HepG2 (cell line): ENCODE data around the gene NTM. TPM values are rescaled to one million over a fixed set of nuclear protein-coding genes. Genes with fewer than 3 reads are reported as not detected.

Experiments used
- ATAC-seq: fragments of 200-7000 bp; cut with Tn5 transposase; 3 replicates; pipeline ENCODE4 v1.9.1; 2020; ENCODE audit warnings: mild to moderate bottlenecking, moderate library complexity
- BruUV-seq: library from RNA; stranded (reverse); fragments of 400-500 nt; replicated peaks from 2 replicates; lab custom pipeline; 2021; lab: Mats Ljungman, UMichigan
- CTCF ChIA-PET: fragments of 300-600 bp; formaldehyde crosslinking; extraction: SDS; loops from one replicate; lab custom pipeline; 2021; ENCODE audit warnings: low total read pairs, inconsistent platforms, low intra/inter-chr PET ratio; lab: Yijun Ruan, JAX
- POLR2A ChIA-PET: fragments of 350-600 bp; sonication (Branson Sonifier 250); formaldehyde crosslinking; loops from one replicate; lab custom pipeline; 2020; ENCODE audit warnings: antibody characterized with exemption, inconsistent platforms; lab: Yijun Ruan, JAX
- DNase-seq: peaks from one replicate; pipeline ENCODE4 v3.0.0-alpha.2; 2015; ENCODE audit warnings: low spot score
- FAIRE-seq: peaks from 3 replicates; lab custom pipeline; 2011; peaks lifted over from hg19 to GRCh38; lab: Jason Lieb, UNC
- H2AFZ ChIP-seq: one replicate; pipeline ENCODE4 v1.6.1; 2011; ENCODE audit warnings: low read length, inconsistent platforms
- H3K27ac ChIP-seq: fragments of 300-600 bp; 3 replicates; pipeline ENCODE4 v1.8.0; 2011; ENCODE audit warnings: mixed run types, mild to moderate bottlenecking, mixed read lengths, low read length, inconsistent platforms; ENCODE audit not compliant: insufficient read depth; ENCODE audit errors: extremely low read length
- H3K27me3 ChIP-seq, 2 experiments: fragments of 200-600 bp in 1 of 2; 2 replicates in 1 of 2; 3 replicates in 1 of 2; pipeline versions ENCODE4 v1.6.0 to v1.8.0; 2011; ENCODE audit warnings: low read length in 2 of 2, mild to moderate bottlenecking in 2 of 2, moderate library complexity in 2 of 2, inconsistent platforms in 1 of 2; ENCODE audit not compliant: insufficient read depth in 2 of 2, control insufficient read depth in 1 of 2
- H3K36me3 ChIP-seq, 2 experiments: fragments of 200-600 bp in 1 of 2; replicated peaks in 1 of 2; 2 replicates in 1 of 2; 3 replicates in 1 of 2; pipeline versions ENCODE4 v1.5.1 to v1.8.0; 2011; ENCODE audit warnings: low read length in 2 of 2, inconsistent platforms in 1 of 2; ENCODE audit not compliant: insufficient read depth in 2 of 2, control insufficient read depth in 1 of 2
- H3K4me1 ChIP-seq: 2 replicates; pipeline ENCODE4 v1.5.1; 2012; ENCODE audit warnings: low read length, inconsistent platforms; ENCODE audit not compliant: insufficient read depth
- H3K4me2 ChIP-seq: 2 replicates; pipeline ENCODE4 v1.6.0; 2011; ENCODE audit warnings: low read depth, low read length, inconsistent platforms
- H3K4me3 ChIP-seq, 3 experiments: fragments of 200-600 bp in 1 of 3; sonication (generic), shearing (Covaris generic) in 1 of 3; replicated peaks in 1 of 3; 2 replicates each; pipeline ENCODE4 v1.5.1; 2011 to 2016; ENCODE audit warnings: low read length in 3 of 3, inconsistent platforms in 2 of 3, low read depth in 2 of 3, mild to moderate bottlenecking in 2 of 3, control low read depth in 1 of 3, mixed read lengths in 1 of 3; ENCODE audit not compliant: insufficient read depth in 1 of 3
- H3K79me2 ChIP-seq: one replicate; pipeline ENCODE4 v1.6.1; 2011; ENCODE audit warnings: low read length, inconsistent platforms; ENCODE audit not compliant: insufficient read depth
- H3K9ac ChIP-seq: 2 replicates; pipeline ENCODE4 v1.6.0; 2011; ENCODE audit warnings: mild to moderate bottlenecking, low read depth, low read length, inconsistent platforms; ENCODE audit not compliant: insufficient read depth
- H3K9me3 ChIP-seq: 2 replicates; pipeline ENCODE4 v1.5.1; 2012; ENCODE audit warnings: mild to moderate bottlenecking, low read length
- H4K20me1 ChIP-seq: 2 replicates; pipeline ENCODE4 v1.6.0; 2011; ENCODE audit warnings: inconsistent platforms, mild to moderate bottlenecking, low read length, moderate library complexity; ENCODE audit not compliant: insufficient read depth
- DNMT3B ChIP-seq: conservative IDR thresholded peaks from 2 replicates; pipeline ENCODE4 v1.6.1; 2016; ENCODE audit warnings: missing biosample characterization, control low read depth
- EEA1 ChIP-seq: sonication (generic); formaldehyde crosslinking; IDR thresholded peaks from 2 replicates; pipeline ENCODE4 v1.5.1; 2020; ENCODE audit warnings: mild to moderate bottlenecking, missing genetic modification reagents, borderline replicate concordance
- EP300 ChIP-seq, 3 experiments: sonication (generic) in 1 of 3; formaldehyde crosslinking in 1 of 3; IDR thresholded peaks; 2 replicates each; pipeline versions ENCODE4 v1.5.1 to v1.6.1; 2011 to 2020; ENCODE audit warnings: low read depth in 2 of 3, low read length in 2 of 3, borderline replicate concordance in 1 of 3, improper control_type of control experiment in 1 of 3, mild to moderate bottlenecking in 1 of 3, missing genetic modification reagents in 1 of 3, moderate library complexity in 1 of 3
- NPAS2 ChIP-seq: sonication (generic); formaldehyde crosslinking; IDR thresholded peaks from 2 replicates; pipeline ENCODE4 v1.8.0; 2022; ENCODE audit warnings: mild to moderate bottlenecking, missing genetic modification reagents, borderline replicate concordance
- PHB2 ChIP-seq: fragments of 450-650 bp; IDR thresholded peaks from 2 replicates; pipeline ENCODE4 v1.6.1; 2018; ENCODE audit not compliant: partially characterized antibody
- SMARCE1 ChIP-seq: fragments of 450-650 bp; IDR thresholded peaks from 2 replicates; pipeline ENCODE4 v1.6.1; 2017; ENCODE audit warnings: borderline replicate concordance
- ZNF234 ChIP-seq: sonication (generic); formaldehyde crosslinking; conservative IDR thresholded peaks from 2 replicates; pipeline ENCODE4 v1.5.1; 2020; ENCODE audit warnings: mild to moderate bottlenecking, missing genetic modification reagents
- ZNF747 ChIP-seq: sonication (generic); formaldehyde crosslinking; IDR thresholded peaks from 2 replicates; pipeline ENCODE4 v1.8.1; 2023; ENCODE audit warnings: missing genetic modification reagents, mild to moderate bottlenecking, borderline replicate concordance
- WGBS: methylation state at CpG from one replicate; pipeline ENCODE4 v1.1.6; 2017; ENCODE audit warnings: low lambda C conversion rate; 5-methylcytosine and 5-hydroxymethylcytosine counted together
- in situ Hi-C: cut with HindIII; loops from 2 replicates; pipeline ENCODE4 v1.10.0; 2017; ENCODE audit warnings: low pct_unique_long_range_greater_than_20kb; ENCODE audit not compliant: extremely low pct_ligation_motif_present
- intact Hi-C: fragments of 100-400 bp; cut with micrococcal nuclease; formaldehyde crosslinking; loops from one replicate; pipeline ENCODE4 v1.10.0; 2022; ENCODE audit not compliant: unreplicated experiment
- polyA plus RNA-seq, 8 experiments: library from polyadenylated mRNA; depleted of rRNA in 3 of 8; stranded (reverse) in 7 of 8; unstranded in 1 of 8; fragments of >200 nt; fragmentation: Illumina TruSeq in 4 of 8; extraction: Trizol in 4 of 8; gene quantifications; 2 replicates each; pipeline versions ENCODE4 v1.2.1 to v1.2.3, GENCODE V29; 2011 to 2016; ENCODE audit warnings: low read depth in 4 of 8, missing spikeins in 1 of 8, mixed read lengths in 1 of 8; ENCODE audit not compliant: insufficient read depth in 1 of 8
- total RNA-seq, 5 experiments: library from RNA; depleted of rRNA; stranded (reverse); fragments of >200 nt; fragmentation: Illumina TruSeq; extraction: Trizol; gene quantifications; 2 replicates each; pipeline ENCODE4 v1.2.3, GENCODE V29; 2016; ENCODE audit warnings: low read depth in 1 of 5
- TF ChIP-seq, protein P1 (sequence below): sonication (generic); formaldehyde crosslinking; IDR thresholded peaks from 2 replicates; pipeline ENCODE4 v1.9.0; 2022; ENCODE audit warnings: low read depth, missing genetic modification reagents
- TF ChIP-seq, protein P2 (sequence below): sonication (generic); formaldehyde crosslinking; IDR thresholded peaks from 2 replicates; pipeline ENCODE4 v1.8.0; 2022; ENCODE audit warnings: mild to moderate bottlenecking, missing genetic modification reagents
- TF ChIP-seq, protein P3 (sequence below): sonication (generic); formaldehyde crosslinking; IDR thresholded peaks from 2 replicates; pipeline ENCODE4 v1.5.1; 2020; ENCODE audit warnings: mild to moderate bottlenecking, missing genetic modification reagents

NTM gene
- total and polyA plus RNA-seq, 2 of the 13 experiments (the other 11 are each of a cell fraction or from before 2014, with no cell fraction given) = not detected

DNA sequence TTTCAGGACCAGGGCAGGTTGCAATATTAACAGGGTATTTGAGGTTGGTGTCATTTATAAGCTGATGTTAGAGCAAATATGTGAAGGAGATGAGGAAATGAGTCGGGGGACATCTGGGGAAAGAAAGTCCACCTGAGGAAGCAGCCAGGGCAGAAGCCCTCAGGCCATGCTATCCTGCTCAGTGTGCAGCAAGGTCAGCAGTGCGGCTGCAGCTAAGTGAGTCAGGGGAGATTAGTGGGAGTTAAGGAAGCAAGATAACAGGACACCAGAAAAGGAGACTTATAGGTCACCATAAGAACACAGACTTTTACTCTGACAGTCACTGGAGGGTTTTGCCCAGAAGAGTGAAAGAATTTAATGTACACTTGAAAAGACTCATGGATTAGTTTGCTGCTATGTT, 468.9 kb downstream of the NTM start:
- Histone ChIP-seq H2AFZ (no peak overlapping the region), H4K20me1 (no peaks in the 10 kb centered on the region), H3K27ac (no peak overlapping the region), H3K4me2 (no peak overlapping the region), H3K79me2 (no peaks in the 10 kb centered on the region), H3K9ac (no peak overlapping the region), H3K27me3 (no peaks in the 10 kb centered on the region), H3K4me1 (no peaks in the 10 kb centered on the region), H3K36me3 (no peaks in the 10 kb centered on the region), H3K4me3 (no peak overlapping the region), H3K9me3 (no peaks in the 10 kb centered on the region)
- DNase-seq (no peak), ATAC-seq (no peak), FAIRE-seq (no peak)
- ChIA-PET POLR2A (no interaction called here), CTCF (no interaction called here)
- intact Hi-C loops (no loop called here), in situ Hi-C loops (no loop called here)
- no TSS peak for BruUV-seq
- TF ChIP-seq ZNF747 (CRISPR knock-in tag) = no peak
- TF ChIP-seq, protein P1, sequence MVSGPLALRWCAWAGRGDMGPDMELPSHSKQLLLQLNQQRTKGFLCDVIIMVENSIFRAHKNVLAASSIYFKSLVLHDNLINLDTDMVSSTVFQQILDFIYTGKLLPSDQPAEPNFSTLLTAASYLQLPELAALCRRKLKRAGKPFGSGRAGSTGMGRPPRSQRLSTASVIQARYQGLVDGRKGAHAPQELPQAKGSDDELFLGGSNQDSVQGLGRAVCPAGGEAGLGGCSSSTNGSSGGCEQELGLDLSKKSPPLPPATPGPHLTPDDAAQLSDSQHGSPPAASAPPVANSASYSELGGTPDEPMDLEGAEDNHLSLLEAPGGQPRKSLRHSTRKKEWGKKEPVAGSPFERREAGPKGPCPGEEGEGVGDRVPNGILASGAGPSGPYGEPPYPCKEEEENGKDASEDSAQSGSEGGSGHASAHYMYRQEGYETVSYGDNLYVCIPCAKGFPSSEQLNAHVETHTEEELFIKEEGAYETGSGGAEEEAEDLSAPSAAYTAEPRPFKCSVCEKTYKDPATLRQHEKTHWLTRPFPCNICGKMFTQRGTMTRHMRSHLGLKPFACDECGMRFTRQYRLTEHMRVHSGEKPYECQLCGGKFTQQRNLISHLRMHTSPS = no peak
- TF ChIP-seq NPAS2 (CRISPR knock-in tag) = no peak
- 44% methylated on average over 2 of the region's 2 CpGs for WGBS

DNA sequence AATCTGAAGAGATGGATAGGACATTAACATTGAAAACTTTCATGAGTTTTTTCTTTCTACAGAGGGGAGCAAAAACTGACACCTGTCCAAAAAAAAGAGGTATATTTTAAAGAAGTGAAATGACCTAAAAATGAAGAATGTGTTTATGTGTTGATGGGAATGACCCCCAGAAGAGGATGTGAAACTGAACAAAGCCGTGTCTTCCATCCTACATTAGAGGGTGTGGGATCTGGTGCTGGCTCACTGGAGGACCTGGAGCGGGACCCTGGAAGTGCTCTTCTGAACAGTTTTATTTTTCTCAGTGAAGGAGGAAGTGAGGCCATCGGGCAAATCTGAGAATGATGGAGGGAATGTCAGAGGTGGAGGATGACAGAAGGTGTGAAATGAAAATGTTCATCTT, 470.1 kb downstream of the NTM start:
- Histone ChIP-seq H3K79me2 (no peaks in the 10 kb centered on the region), H3K9me3 (no peaks in the 10 kb centered on the region), H3K4me1 (no peaks in the 10 kb centered on the region), H4K20me1 (no peaks in the 10 kb centered on the region), H2AFZ (no peak overlapping the region), H3K4me2 (no peak overlapping the region), H3K27ac (no peak overlapping the region), H3K36me3 (no peaks in the 10 kb centered on the region), H3K27me3 (no peaks in the 10 kb centered on the region), H3K9ac (no peak overlapping the region), H3K4me3 (no peak overlapping the region)
- DNase-seq (no peak), FAIRE-seq (no peak), ATAC-seq (no peak)
- 2% methylated on average over 3 of the region's 3 CpGs for WGBS
- BruUV-seq = no TSS peak
- in situ Hi-C loops = no loop called here
- POLR2A ChIA-PET = no interaction called here
- intact Hi-C loops = no loop called here
- CTCF ChIA-PET = no interaction called here
- no peak for TF ChIP-seq ZNF234 (CRISPR knock-in tag)
- TF ChIP-seq, protein P2, sequence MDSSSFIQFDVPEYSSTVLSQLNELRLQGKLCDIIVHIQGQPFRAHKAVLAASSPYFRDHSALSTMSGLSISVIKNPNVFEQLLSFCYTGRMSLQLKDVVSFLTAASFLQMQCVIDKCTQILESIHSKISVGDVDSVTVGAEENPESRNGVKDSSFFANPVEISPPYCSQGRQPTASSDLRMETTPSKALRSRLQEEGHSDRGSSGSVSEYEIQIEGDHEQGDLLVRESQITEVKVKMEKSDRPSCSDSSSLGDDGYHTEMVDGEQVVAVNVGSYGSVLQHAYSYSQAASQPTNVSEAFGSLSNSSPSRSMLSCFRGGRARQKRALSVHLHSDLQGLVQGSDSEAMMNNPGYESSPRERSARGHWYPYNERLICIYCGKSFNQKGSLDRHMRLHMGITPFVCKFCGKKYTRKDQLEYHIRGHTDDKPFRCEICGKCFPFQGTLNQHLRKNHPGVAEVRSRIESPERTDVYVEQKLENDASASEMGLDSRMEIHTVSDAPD = no peak
- no peak for TF ChIP-seq EP300 (IDR thresholded peaks at IDR 0.05; ENCODE audit: low read depth in 2 of 2, low read length in 2 of 2)
- TF ChIP-seq EP300 (CRISPR knock-in tag; IDR thresholded peaks at IDR 0.05; ENCODE audit: borderline replicate concordance) = no peak
- TF ChIP-seq EEA1 (CRISPR knock-in tag) = no peak
- TF ChIP-seq SMARCE1 = no peak
- no peak for TF ChIP-seq DNMT3B (CRISPR knock-in tag)
- TF ChIP-seq PHB2 = no peak
- TF ChIP-seq, protein P3, sequence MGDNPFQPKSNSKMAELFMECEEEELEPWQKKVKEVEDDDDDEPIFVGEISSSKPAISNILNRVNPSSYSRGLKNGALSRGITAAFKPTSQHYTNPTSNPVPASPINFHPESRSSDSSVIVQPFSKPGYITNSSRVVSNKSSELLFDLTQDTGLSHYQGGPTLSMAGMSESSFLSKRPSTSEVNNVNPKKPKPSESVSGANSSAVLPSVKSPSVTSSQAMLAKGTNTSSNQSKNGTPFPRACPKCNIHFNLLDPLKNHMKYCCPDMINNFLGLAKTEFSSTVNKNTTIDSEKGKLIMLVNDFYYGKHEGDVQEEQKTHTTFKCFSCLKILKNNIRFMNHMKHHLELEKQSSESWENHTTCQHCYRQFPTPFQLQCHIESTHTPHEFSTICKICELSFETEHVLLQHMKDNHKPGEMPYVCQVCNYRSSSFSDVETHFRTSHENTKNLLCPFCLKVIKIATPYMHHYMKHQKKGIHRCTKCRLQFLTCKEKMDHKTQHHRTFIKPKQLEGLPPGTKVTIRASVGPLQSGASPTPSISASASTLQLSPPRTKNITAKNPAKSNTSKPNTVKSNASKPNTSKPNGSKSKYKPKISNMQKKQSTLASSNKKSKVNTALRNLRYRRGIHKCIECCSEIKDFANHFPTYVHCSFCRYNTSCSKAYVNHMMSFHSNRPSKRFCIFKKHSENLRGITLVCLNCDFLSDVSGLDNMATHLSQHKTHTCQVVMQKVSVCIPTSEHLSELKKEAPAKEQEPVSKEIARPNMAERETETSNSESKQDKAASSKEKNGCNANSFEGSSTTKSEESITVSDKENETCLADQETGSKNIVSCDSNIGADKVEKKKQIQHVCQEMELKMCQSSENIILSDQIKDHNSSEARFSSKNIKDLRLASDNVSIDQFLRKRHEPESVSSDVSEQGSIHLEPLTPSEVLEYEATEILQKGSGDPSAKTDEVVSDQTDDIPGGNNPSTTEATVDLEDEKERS = no peak
